Spleen (tissue), 11 donors: Measurements from ENCODE around the gene THSD4. TPM values are rescaled to one million over a fixed set of nuclear protein-coding genes. Genes with fewer than 3 reads are reported as not detected.

Experiments used
- DNase-seq: peaks from one replicate; pipeline ENCODE4 v3.0.0-alpha.2; 2020
- H3K27ac ChIP-seq, 8 donors: fragments of 200-600 bp; sonication (generic) in 7 of 8; 1 replicate in 4 of 8; 2 replicates in 4 of 8; pipeline versions ENCODE4 v1.5.0 to v1.8.0; 2016 to 2021; ENCODE audit warnings: inconsistent platforms in 4 of 8, mild to moderate bottlenecking in 4 of 8, moderate library complexity in 1 of 8
- H3K27me3 ChIP-seq, 7 donors: fragments of 200-600 bp; sonication (generic) in 6 of 7; replicated peaks in 1 of 7; 1 replicate in 4 of 7; 2 replicates in 3 of 7; pipeline versions ENCODE4 v1.5.0 to v1.8.0; 2016 to 2021; ENCODE audit warnings: inconsistent platforms in 3 of 7, mild to moderate bottlenecking in 1 of 7
- H3K36me3 ChIP-seq, 6 donors: fragments of 200-600 bp; sonication (generic) in 5 of 6; 1 replicate in 4 of 6; 2 replicates in 2 of 6; pipeline versions ENCODE4 v1.5.0 to v1.8.0; 2016 to 2021; ENCODE audit warnings: inconsistent platforms in 2 of 6
- H3K4me1 ChIP-seq, 6 donors: fragments of 200-600 bp; sonication (generic) in 5 of 6; 1 replicate in 3 of 6; 2 replicates in 3 of 6; pipeline versions ENCODE4 v1.5.0 to v1.8.0; 2016 to 2021; ENCODE audit warnings: inconsistent platforms in 3 of 6
- H3K4me3 ChIP-seq, 8 donors: fragments of 200-600 bp; sonication (generic) in 7 of 8; 1 replicate in 4 of 8; 2 replicates in 4 of 8; pipeline versions ENCODE4 v1.5.0 to v1.8.0; 2016 to 2021; ENCODE audit warnings: inconsistent platforms in 4 of 8, mild to moderate bottlenecking in 4 of 8, moderate library complexity in 2 of 8
- H3K9me3 ChIP-seq, 8 donors: fragments of 200-600 bp; sonication (generic) in 7 of 8; 1 replicate in 4 of 8; 2 replicates in 4 of 8; pipeline versions ENCODE4 v1.5.0 to v1.8.0; 2016 to 2021; ENCODE audit warnings: inconsistent platforms in 4 of 8
- POLR2A ChIP-seq, 3 donors: fragments of 450-650 bp; IDR thresholded peaks; one replicate each; pipeline ENCODE4 v1.5.1; 2017; ENCODE audit warnings: antibody characterized with exemption in 3 of 3, mild to moderate bottlenecking in 1 of 3
- POLR2AphosphoS5 ChIP-seq, 3 donors: sonication (generic); formaldehyde crosslinking; IDR thresholded peaks; one replicate each; pipeline ENCODE4 v1.5.1; 2017; ENCODE audit warnings: antibody characterized with exemption in 3 of 3
- whole genome bisulfite sequencing, 5 donors: extraction: QIAGEN DNeasy Blood & Tissue Kit in 3 of 5; methylation state at CpG; one replicate each; pipeline versions ENCODE4 v1.1.5 to v1.1.7; 2013 to 2018; 5-methylcytosine and 5-hydroxymethylcytosine counted together
- intact Hi-C: fragments of 100-400 bp; cut with DNase I; formaldehyde crosslinking; loops from one replicate; pipeline ENCODE4 v1.15.0; 2023; ENCODE audit warnings: low total_unique reads
- polyA plus RNA-seq, 3 donors: library from polyadenylated mRNA; stranded (reverse); fragments of 200-250 nt; gene quantifications; one replicate each; pipeline ENCODE4 v1.2.1, GENCODE V29; 2013
- total RNA-seq, 7 donors: library from RNA; depleted of rRNA in 3 of 7; stranded (reverse); fragments of >200 nt in 3 of 7; fragmentation: NEBNext Ultra II Directional in 4 of 7; extraction: Animal tissue kit (Norgen Biotek cat#: 25700) in 4 of 7; gene quantifications; one replicate each; pipeline versions ENCODE4 v1.1.0 to v1.2.1, GENCODE V29; 2016 to 2021
- TF ChIP-seq, protein P1 (sequence below), 11 experiments: fragments of 200-600 bp in 7 of 11; fragments of 450-650 bp in 4 of 11; sonication (generic) in 4 of 11; IDR thresholded peaks in 8 of 11; conservative IDR thresholded peaks in 3 of 11; 1 replicate in 7 of 11; 2 replicates in 4 of 11; pipeline versions ENCODE4 v1.4.0 to v1.8.0; 2016 to 2021; ENCODE audit warnings: antibody characterized with exemption in 11 of 11, inconsistent platforms in 4 of 11, mild to moderate bottlenecking in 1 of 11
- donor health status: healthy with polysubstance abuse.
- donor health status: DM: no; HTN: no; CAD: no; lungs with moderate emphysema.
- donor health status: DM: no; HTN: no; CAD: no.
- donor health status: Bipolar disorder and iron deficiency.
- donor health status: healthy.
- donor health status: DM: no; HTN: no; CAD: no.
- donor health status: DM: yes; HTN: yes; CAD: no.

THSD4 gene
- total and polyA plus RNA-seq, 10 donors: 0.29 to 11.3 (median 3.4) TPM

DNA sequence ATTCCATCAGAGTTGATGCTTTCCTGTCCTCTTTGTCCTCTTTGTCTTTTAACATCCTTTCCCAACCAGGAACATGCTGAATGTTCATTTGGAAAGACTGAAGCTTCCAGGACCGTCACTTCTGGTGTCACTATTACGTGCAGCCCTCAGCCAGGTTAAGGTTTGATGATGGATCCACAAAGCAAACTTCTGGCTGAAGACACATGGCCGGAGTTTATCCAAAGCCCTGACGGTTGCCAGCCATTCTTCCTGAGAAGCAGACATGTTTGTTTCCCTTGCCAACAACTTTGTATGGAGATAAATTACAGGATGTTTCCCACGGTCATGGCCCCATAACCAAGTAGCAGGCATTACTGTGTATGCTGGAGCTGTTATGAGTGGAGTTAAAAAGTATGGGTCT lies 236.9 kb downstream of the THSD4 start:
- Histone ChIP-seq H3K27ac (no peak overlapping the region), H3K36me3 (no peaks in the 10 kb centered on the region), H3K4me1 (peaks cover 0 to 2% (median 0%) of the 10 kb centered on the region in 6 donors), H3K4me3 (no peak overlapping the region), H3K9me3 (no peaks in the 10 kb centered on the region), H3K27me3 (peaks cover 0 to 8% (median 0%) of the 10 kb centered on the region in 7 donors)
- WGBS, 5 donors: 58 to 63% (median 59%) methylated on average over 5 of the region's 5 CpGs
- TF ChIP-seq POLR2A (IDR thresholded peaks at IDR 0.05) (no peak), POLR2AphosphoS5 (IDR thresholded peaks at IDR 0.05) (no peak)
- TF ChIP-seq, protein P1, sequence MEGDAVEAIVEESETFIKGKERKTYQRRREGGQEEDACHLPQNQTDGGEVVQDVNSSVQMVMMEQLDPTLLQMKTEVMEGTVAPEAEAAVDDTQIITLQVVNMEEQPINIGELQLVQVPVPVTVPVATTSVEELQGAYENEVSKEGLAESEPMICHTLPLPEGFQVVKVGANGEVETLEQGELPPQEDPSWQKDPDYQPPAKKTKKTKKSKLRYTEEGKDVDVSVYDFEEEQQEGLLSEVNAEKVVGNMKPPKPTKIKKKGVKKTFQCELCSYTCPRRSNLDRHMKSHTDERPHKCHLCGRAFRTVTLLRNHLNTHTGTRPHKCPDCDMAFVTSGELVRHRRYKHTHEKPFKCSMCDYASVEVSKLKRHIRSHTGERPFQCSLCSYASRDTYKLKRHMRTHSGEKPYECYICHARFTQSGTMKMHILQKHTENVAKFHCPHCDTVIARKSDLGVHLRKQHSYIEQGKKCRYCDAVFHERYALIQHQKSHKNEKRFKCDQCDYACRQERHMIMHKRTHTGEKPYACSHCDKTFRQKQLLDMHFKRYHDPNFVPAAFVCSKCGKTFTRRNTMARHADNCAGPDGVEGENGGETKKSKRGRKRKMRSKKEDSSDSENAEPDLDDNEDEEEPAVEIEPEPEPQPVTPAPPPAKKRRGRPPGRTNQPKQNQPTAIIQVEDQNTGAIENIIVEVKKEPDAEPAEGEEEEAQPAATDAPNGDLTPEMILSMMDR (IDR thresholded peaks at IDR 0.05 in 8 of 11, conservative IDR thresholded peaks at IDR 0.05 in 3 of 11): no peak
- intact Hi-C loops: no loop called here
- DNase-seq: no peak

DNA sequence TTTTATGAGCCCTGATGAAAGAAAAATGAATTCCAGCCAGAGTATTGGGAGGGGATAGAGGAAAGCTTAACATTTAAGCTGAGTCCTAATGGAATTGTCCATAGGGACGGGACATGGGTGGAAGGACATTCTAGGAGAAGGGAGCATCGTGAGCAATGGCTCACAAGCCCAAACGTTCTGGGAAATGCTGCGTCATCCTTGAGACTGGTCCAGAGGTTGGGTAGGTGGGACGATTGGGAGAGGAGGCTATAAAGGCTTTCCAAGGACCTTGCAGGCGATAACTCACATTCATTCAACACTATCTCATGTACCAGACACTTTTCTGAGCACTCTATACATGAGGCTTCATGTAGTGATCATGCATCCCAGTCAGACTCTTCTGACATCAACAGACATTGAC lies 237.5 kb downstream of the THSD4 start:
- Histone ChIP-seq H3K4me3 (no peak overlapping the region), H3K9me3 (no peaks in the 10 kb centered on the region), H3K27me3 (peaks cover 0 to 11% (median 0%) of the 10 kb centered on the region in 7 donors), H3K36me3 (no peaks in the 10 kb centered on the region), H3K4me1 (peaks cover 0 to 8% (median 0%) of the 10 kb centered on the region in 6 donors), H3K27ac (no peak overlapping the region)
- 57 to 83% (median 66%) methylated on average over 6 of the region's 6 CpGs for WGBS, 5 donors
- TF ChIP-seq, protein P1 (IDR thresholded peaks at IDR 0.05 in 8 of 11, conservative IDR thresholded peaks at IDR 0.05 in 3 of 11): no peak
- TF ChIP-seq POLR2A (IDR thresholded peaks at IDR 0.05) (no peak), POLR2AphosphoS5 (IDR thresholded peaks at IDR 0.05) (no peak)
- DNase-seq: no peak
- intact Hi-C loops: no loop called here

DNA sequence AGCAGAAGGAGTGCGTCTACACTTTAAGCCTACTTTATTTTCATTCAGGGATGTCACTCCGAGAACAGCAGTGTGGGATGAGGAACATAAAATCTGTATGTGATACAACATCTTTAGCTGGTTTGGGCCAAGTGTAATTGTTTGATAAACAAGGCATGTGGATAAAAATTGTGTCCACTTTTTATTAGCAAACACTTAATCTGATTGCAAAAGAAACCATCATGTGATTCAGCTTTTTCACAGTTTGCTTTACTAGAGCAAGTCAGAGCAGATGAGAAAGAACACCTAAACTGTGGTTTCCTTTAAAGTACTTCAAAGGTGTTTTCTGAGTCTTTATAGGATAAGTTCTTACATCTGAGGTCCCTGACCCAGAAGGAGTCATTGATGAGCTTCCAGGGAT lies 237.9 kb downstream of the THSD4 start:
- 80 to 93% (median 87%) methylated on average over 2 of the region's 2 CpGs for WGBS, 5 donors
- no peaks in the 10 kb centered on the region for H3K9me3 ChIP-seq
- no peak for DNase-seq
- no peaks in the 10 kb centered on the region for H3K36me3 ChIP-seq
- intact Hi-C loops: no loop called here
- no peak overlapping the region for H3K4me3 ChIP-seq
- peaks cover 0 to 11% (median 0%) of the 10 kb centered on the region in 7 donors for H3K27me3 ChIP-seq
- H3K27ac ChIP-seq: no peak overlapping the region
- TF ChIP-seq POLR2A (IDR thresholded peaks at IDR 0.05) (no peak), POLR2AphosphoS5 (IDR thresholded peaks at IDR 0.05) (no peak)
- TF ChIP-seq, protein P1 (IDR thresholded peaks at IDR 0.05 in 8 of 11, conservative IDR thresholded peaks at IDR 0.05 in 3 of 11): no peak
- peaks cover 0 to 8% (median 0%) of the 10 kb centered on the region in 6 donors for H3K4me1 ChIP-seq

DNA sequence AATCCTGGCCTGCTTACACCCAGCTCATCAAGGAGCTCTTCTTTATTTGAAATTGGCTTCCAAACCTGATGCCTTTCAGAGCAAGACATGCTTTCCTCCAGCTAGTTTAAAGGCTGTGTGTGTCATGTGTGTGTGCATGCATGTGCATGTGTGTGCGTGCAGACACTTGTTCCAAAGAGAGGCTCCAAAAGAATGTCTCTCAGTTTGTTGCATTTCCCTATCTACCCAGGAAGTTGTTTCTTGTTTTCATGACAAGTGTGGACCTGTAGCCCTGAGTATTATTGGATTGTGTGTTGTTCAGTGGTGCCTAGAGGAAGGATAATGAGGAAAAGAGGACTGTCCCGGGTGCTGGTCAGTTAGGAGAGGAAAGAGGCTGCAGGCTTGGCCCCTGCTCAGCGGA lies 240.0 kb downstream of the THSD4 start:
- DNase-seq: no peak
- no peak overlapping the region for H3K27ac ChIP-seq
- WGBS, 5 donors: 80 to 89% (median 87%) methylated on average over 3 of the region's 3 CpGs
- TF ChIP-seq POLR2AphosphoS5 (IDR thresholded peaks at IDR 0.05): no peak
- no peak for TF ChIP-seq POLR2A (IDR thresholded peaks at IDR 0.05)
- TF ChIP-seq, protein P1 (IDR thresholded peaks at IDR 0.05 in 8 of 11, conservative IDR thresholded peaks at IDR 0.05 in 3 of 11): no peak
- H3K27me3 ChIP-seq: peaks cover 0 to 11% (median 0%) of the 10 kb centered on the region in 7 donors
- intact Hi-C loops: no loop called here
- no peaks in the 10 kb centered on the region for H3K36me3 ChIP-seq
- H3K4me3 ChIP-seq: no peak overlapping the region
- H3K4me1 ChIP-seq: peaks cover 0 to 8% (median 0%) of the 10 kb centered on the region in 6 donors
- no peaks in the 10 kb centered on the region for H3K9me3 ChIP-seq
